ENCODE data around the gene FCGR2B.
"Not testable (repeated sequence)": the region's sequence is repeated elsewhere in the genome, so short reads cannot be mapped to it uniquely, and the experiment has no call there.

The FCGR2B gene

GRCh38 chr1:161647507-161648360 is 15.2 kb upstream of the FCGR2B start:
- FAIRE-seq: not testable (repeated sequence)

DNA sequence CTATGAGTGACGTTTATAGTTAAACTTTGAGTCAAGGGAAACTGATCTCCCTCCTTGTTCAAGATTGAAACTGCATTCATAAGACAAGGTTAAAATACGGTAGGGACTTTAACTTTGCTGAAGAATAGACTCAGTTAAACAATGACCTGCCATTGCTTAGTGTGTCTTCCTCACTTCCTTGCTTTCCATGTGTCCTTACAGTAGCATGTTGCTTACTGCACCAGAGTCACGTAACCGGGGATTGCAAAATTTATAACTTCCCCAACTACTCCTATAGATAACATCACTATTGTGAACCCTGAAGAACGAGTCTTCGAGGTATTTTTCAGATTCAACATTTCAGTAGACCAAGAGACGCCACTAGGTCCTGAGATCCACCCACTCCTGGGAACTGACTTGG is 9.4 kb upstream of the FCGR2B start:
- FAIRE-seq: not testable (repeated sequence)

GRCh38 chr1:161653971-161654370 is 9.0 kb upstream of the FCGR2B start:
- FAIRE-seq: not testable (repeated sequence)

DNA sequence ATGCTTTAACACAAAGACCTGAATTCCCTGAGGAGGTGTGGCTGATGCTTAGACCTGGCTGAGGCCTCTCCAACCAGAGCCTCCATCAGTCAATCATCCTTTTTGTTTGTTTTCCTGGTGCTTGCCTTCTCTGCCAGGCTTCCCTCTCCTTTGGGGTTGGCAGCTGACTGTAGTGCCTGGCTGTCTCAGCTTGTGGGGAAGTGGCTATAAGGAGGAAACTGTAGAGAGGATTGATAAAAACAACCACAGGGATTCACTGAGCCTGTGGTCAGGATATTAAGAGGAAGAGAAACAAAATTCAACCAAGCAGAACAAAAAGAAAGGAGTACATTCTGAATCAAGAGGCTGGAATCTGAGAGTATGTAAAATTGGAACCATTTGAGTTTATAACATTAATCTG is 4.4 kb upstream of the FCGR2B start:
- not testable (repeated sequence) for FAIRE-seq

DNA sequence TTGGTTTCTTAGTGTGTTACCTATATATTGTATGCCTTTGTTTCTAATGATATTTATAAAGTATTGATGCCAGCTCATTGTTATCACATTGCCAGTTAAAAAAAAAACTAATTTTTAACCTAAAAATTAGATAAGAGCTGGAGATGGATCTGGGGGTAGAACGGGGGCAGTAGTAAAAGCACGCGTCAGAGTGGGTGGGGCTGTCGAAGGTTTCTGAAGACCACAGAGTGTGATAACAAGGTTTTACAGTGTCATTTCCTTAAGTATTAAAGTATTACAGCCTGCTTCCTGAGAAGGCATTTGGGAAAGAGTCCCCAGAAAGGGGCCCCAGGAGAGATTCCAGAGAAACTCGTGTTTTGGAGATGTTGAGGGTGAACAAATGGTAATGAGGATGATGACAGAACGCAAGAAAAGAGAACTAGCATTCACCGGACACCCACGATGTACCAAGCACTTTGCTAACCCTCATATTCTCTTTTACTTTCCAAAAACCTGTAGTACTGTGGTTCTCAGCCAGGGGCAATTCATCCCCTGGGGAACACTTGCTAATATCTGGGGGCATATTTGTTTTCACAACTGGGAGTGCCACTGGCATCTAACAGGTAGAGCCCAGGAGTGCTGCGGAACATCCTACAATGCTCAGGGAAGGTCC is 1.2 kb upstream of the FCGR2B start:
- FAIRE-seq: not testable (repeated sequence)

DNA sequence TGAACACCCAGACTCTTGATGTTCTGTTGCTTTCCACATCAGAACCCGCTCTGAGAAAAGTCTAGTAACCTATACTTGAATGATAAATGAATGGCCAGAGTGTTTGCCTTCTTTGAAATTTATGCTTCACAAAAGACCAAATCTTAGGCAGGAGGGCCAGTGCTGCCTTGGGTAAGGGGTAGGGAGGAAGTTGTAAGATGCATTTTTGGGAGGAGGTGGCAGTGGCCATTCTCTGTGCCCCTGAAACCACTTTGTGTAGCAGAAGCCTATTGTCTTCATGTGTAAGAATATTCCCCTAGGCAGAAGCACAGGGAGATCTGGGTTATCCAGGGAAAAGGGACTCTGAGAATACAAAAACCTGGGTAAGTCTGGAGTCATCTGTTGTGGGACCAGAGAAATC is 626 bp downstream of the FCGR2B start:
- FAIRE-seq: not testable (repeated sequence)

GRCh38 chr1:161664689-161665088 is 1.7 kb downstream of the FCGR2B start:
- FAIRE-seq: not testable (repeated sequence)

- FAIRE-seq: not testable (repeated sequence)
Observed at GRCh38 chr1:161671045-161672020, 8.4 kb downstream of the FCGR2B start.

GRCh38 chr1:161673437-161673836 is 10.5 kb downstream of the FCGR2B start:
- FAIRE-seq: not testable (repeated sequence)

DNA sequence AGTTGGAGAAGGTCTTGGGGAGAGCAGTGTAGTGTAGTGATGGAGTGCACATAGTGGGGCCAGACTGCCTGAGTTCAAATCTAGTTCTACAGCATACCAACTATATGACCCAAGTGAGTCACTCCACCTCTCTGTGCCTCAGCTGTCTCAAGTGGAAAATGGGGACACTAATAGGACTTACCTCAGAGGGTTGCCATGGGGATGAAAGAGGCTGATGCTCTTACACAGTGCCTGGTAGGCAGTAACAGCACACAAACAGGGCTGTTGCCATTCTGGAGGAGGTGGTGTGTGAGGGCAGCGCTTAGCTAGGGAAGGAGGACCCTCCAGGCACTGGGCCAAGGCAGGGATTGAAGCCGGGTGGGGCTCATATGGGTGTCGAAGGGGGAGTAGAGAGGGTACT is 11.5 kb downstream of the FCGR2B start:
- FAIRE-seq: not testable (repeated sequence)

DNA sequence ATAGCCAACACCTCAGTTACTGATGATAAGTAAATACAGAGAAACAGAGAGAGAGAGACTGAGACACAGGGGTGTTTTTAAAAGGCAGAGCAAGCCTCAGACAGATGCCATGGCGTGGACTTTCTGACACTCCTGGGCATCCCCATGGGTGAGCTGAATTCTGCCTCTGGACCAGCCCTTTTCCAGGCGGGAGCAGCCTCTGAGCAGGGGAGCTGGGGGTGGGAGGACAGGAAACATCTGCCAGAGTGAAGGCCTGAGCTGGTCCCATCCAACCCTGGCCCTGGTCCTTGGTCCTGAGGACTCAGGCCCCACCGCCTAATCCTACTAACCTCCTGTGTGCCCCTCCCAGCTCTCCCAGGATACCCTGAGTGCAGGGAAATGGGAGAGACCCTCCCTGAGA is 12.0 kb downstream of the FCGR2B start:
- FAIRE-seq: not testable (repeated sequence)

DNA sequence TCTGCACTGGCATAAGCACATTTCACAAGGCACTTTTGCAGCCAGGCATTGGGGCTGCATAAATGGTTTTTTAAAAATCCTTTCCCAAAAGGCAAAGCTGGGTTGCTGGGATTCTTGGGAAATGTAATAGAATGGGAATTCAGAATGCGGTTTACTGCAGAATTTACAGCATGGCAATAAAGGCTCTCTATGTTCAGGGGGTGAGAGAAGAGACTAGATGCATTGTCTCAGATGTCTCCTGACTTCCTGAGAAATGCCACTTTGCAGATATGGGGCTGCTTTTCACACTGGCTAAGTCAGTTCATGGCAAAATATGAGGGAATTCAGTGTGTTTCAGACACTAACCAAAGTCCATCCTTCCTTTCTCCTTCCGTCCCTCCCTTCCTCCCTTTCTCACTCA is 13.5 kb downstream of the FCGR2B start:
- FAIRE-seq: no peak

DNA sequence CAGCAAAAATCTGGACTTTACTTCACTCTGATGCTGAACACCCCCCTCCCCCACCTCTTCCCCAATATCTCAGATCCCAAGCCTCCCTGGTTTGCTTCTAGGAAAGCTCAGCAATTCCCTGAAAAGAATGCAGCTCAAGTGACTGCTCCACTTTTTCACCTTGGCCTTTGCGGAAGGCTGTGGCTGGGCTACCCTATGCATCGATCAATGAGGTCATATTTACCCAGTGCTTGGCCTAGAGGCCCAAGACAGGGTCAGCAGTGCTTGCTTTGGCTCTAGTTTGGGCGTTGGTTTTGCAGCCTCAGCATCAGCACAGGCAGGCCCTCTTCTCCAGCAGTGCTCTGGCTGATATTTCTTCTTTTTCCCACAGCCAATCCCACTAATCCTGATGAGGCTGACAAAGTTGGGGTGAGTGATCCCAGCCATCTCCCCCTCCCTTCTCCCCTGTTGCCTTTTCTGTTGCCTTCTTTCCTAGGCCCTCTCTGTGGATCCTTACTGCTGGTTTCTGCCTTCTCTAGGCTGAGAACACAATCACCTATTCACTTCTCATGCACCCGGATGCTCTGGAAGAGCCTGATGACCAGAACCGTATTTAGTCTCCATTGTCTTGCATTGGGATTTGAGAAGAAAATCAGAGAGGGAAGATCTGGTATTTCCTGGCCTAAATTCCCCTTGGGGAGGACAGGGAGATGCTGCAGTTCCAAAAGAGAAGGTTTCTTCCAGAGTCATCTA is 14.2 kb downstream of the FCGR2B start:
- no peak for FAIRE-seq

GRCh38 chr1:161678500-161678899 is 15.6 kb downstream of the FCGR2B start:
- no peak for FAIRE-seq

DNA sequence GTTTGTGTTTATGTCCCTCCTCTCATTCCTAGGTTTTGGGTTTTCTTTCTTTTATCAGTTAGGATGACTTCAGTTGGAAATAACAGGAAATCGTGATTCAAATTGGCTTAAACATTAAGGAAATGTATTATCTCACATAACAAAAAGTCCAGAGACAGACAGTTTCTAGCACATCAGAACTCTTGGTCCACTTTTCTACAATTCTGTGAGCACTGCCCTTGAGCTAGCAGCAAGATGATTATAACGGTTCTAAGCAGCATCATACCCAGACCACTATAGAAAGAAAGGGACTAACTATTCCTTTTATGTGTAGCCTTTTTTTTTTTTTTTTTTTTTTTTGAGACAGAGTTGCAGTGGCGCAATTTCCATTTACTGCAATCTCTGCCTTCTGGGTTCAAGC is 18.9 kb downstream of the FCGR2B start:
- FAIRE-seq: no peak

GRCh38 chr1:161688946-161689345 is 26.0 kb downstream of the FCGR2B start:
- no peak for FAIRE-seq

DNA sequence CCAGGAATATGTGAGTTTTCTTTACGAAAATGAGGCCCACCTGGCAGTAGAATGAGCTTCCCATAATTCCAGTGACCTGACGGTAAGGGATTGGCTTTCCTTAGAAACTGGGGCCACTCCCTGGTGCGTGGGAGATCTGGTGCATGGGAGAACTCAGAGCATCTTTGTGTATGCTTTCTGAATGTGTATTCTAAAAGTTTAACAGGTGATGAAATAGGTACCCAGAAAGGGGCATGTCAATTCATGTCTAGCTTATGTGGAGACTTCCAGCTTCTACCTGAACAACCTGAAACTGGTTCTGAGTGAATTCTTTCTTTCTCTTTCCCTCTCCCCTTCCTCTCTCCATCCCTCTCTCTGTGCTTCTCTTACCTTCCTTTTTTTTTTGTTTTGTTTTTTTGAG is 28.9 kb downstream of the FCGR2B start:
- FAIRE-seq: no peak

- FAIRE-seq: not testable (repeated sequence)
Observed at GRCh38 chr1:161693020-161693712, 30.2 kb downstream of the FCGR2B start.

- FAIRE-seq: not testable (repeated sequence)
Observed at GRCh38 chr1:161698302-161698701, 35.4 kb downstream of the FCGR2B start.

GRCh38 chr1:161702250-161702649 is 39.3 kb downstream of the FCGR2B start:
- no peak for FAIRE-seq

DNA sequence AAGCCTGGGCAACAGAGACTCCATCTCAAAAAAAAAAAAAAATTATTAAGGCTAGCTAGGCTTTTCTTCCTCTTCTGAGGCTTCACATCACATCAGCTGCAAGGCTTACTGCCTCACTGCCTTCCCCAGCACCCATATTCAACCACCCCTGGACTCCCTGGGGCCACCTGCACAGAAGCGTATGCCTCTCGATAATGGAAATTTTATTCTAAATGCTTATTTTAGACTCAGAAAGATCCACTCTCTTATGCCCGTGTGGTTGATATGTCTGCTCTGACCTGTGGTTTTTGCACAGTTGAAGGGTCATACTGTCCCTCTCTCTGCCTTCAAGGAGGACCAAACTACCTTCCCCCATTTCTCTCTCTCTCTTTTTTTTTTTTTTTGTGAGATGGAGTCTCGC is 42.6 kb downstream of the FCGR2B start:
- FAIRE-seq: no peak

DNA sequence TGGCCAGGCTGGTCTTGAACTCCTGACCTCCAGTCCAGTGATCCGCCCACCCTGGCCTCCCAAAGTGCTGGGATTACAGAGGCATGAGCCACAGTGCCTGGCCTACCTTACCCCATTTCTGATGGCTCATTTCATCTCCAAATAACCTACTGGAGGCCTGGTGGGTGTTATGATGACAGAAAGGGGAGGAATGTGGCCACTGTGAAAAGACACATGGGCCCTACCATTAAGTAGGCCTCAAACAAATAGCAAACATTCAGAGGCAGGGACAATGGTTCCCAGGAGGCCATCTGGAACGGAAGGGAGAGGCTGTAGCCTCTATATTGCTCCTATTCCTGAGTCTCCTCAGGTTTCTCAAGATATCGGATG is 43.2 kb downstream of the FCGR2B start:
- no peak for FAIRE-seq
